Cortex of kidney (tissue), 1 donor: ENCODE results near the gene ROBO3.

Source experiments
- DNase-seq: peaks from one replicate; lab custom pipeline; 2025; lab: John Stamatoyannopoulos, UW

The ROBO3 gene

GRCh38 chr11:124892146-124892545 lies 26.9 kb downstream of the ROBO3 start:
- DNase-seq, result no peak

GRCh38 chr11:124892750-124893454 lies 27.7 kb downstream of the ROBO3 start:
- no peak for DNase-seq

GRCh38 chr11:124893781-124894401 lies 28.7 kb downstream of the ROBO3 start:
- DNase-seq, result no peak

- no peak for DNase-seq
Measured at GRCh38 chr11:124894606-124895430, 29.6 kb downstream of the ROBO3 start.

- no peak for DNase-seq
Measured at GRCh38 chr11:124895471-124895971, 30.3 kb downstream of the ROBO3 start.

GRCh38 chr11:124896071-124896750 lies 31.0 kb downstream of the ROBO3 start:
- no peak for DNase-seq

GRCh38 chr11:124896821-124897391 lies 31.7 kb downstream of the ROBO3 start:
- no peak for DNase-seq

- DNase-seq, result no peak
Measured at GRCh38 chr11:124897674-124898262, 32.5 kb downstream of the ROBO3 start, which contains the start of gene ROBO4. ROBO4 (minus strand) TSS chr11:124897865; CDS start chr11:124897795, 70 bp downstream.

- no peak for DNase-seq
Measured at GRCh38 chr11:124898263-124898680, 33.0 kb downstream of the ROBO3 start.

GRCh38 chr11:124898711-124899110 lies 33.5 kb downstream of the ROBO3 start:
- no peak for DNase-seq

- no peak for DNase-seq
Measured at GRCh38 chr11:124899383-124900145, 34.3 kb downstream of the ROBO3 start.

- DNase-seq, result no peak
Measured at GRCh38 chr11:124900464-124900863, 35.2 kb downstream of the ROBO3 start.

GRCh38 chr11:124902616-124903015 lies 37.4 kb downstream of the ROBO3 start:
- no peak for DNase-seq

- DNase-seq, result no peak
Measured at GRCh38 chr11:124915541-124916369, 50.5 kb downstream of the ROBO3 start.

GRCh38 chr11:124916370-124916710 lies 51.1 kb downstream of the ROBO3 start:
- no peak for DNase-seq

- no peak for DNase-seq
Measured at GRCh38 chr11:124917115-124917637, 51.9 kb downstream of the ROBO3 start.

- no peak for DNase-seq
Measured at GRCh38 chr11:124918950-124919349, 53.7 kb downstream of the ROBO3 start, which contains the start of gene HEPN1. HEPN1 (plus strand) TSS chr11:124919250.

- no peak for DNase-seq
Measured at GRCh38 chr11:124919898-124920297, 54.7 kb downstream of the ROBO3 start.

GRCh38 chr11:124920356-124920755 lies 55.1 kb downstream of the ROBO3 start:
- no peak for DNase-seq
